Ramos (cell line): Measurements from ENCODE around the gene PARP8.

Experiments used
- in situ Hi-C: fragments of 300-500 bp; cut with MboI; formaldehyde crosslinking; loops from one replicate; pipeline ENCODE4 v1.14.3; 2022; ENCODE audit warnings: low sequenced_read_pairs; ENCODE audit not compliant: unreplicated experiment

The PARP8 gene

GRCh38 chr5:50824109-50824508 is 157.7 kb downstream of the PARP8 start:
- in situ Hi-C loops, result no loop called here

DNA sequence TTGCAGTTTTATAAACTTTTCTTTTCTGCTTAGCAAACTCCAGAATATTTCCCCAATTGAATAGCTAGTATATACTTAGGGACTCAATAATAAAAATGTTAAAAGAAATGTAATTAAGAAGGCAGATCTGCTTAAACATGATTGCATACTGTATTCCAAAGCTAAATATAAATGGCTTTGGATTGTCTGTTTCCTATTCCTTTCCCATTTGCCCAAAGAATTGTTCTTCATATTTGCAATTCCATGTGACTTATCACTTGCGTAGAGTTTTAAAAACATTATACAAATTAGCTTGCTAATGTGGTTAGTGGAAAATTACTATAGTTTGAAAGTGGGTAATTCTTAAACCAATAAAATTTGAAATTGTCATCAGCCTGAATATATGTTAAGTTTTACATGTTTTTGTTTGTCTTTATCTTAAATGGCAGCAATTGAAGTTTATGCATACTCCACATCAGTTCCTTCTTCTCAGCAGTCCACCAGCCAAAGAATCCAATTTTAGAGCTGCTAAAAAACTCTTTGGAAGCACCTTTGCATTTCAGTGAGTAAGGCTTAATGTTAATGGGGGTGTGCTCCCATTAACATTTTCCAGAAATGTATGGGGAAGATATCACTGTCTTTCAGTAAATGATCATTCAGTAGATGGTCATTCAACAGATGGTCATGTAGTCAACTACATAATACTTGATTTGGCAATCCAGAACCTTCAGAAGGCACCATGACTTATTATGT is 161.2 kb downstream of the PARP8 start:
- in situ Hi-C loops, result no loop called here

DNA sequence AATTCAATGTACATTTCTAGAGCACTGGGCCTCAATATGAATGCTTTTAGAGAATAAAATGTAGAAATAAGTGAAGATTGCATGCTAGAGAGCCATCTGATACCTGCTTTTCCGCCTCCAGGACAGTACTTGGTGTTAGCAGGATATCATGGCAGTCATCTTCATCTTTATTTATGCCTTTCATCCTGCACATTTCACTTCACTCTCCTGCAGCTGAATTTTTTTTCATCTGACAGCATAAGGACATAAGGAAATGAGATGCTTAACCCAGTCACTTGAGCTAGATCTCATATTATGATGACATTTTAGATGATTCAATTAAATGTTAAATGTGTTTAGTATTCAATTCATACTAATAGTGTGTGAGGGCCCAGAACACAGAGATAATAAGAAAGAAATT is 162.6 kb downstream of the PARP8 start:
- in situ Hi-C loops, result no loop called here

GRCh38 chr5:50832657-50833284 is 166.3 kb downstream of the PARP8 start:
- in situ Hi-C loops, result no loop called here

DNA sequence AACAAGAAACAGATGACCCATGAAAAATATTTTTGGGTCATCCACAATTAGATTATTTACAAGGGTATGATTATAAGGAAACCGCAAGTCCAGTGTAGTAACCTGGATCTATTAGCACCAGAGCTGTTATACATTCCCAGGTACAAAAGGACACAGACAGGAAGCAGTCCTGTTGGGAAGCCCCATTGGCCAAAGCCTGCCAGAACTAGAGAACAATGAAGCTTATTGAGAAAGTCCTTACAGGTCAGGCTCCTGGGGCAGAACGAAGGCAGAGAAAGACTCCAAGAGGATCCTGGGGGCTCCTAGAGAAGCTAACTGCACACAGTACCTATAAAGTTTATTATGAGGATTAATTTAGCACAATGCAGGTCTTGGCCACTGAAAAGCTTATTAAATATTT is 169.9 kb downstream of the PARP8 start:
- in situ Hi-C loops, result no loop called here

DNA sequence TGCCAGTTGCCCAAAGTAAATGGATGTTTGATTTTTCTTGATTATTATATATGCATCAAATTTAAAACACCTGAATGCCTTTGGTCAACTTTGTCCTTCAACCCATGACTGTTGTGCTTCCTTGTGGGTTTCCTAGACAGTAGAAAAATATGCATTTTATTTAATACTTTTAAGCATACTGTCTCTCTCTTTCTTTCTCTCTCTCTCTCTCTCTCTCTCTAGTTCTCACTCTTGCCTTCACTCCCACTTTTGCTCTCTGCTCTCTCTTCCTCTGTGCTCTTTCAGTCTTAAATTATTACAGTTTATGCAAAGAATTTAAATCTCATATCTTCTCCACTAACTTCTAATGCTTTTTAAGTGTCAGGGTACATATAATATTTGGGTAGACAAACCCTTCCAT is 173.0 kb downstream of the PARP8 start:
- in situ Hi-C loops, result no loop called here

- in situ Hi-C loops, result no loop called here
These were observed 176.7 kb downstream of the PARP8 start for GRCh38 chr5:50843091-50843490.

GRCh38 chr5:50846261-50846660 is 179.8 kb downstream of the PARP8 start:
- in situ Hi-C loops, result no loop called here

DNA sequence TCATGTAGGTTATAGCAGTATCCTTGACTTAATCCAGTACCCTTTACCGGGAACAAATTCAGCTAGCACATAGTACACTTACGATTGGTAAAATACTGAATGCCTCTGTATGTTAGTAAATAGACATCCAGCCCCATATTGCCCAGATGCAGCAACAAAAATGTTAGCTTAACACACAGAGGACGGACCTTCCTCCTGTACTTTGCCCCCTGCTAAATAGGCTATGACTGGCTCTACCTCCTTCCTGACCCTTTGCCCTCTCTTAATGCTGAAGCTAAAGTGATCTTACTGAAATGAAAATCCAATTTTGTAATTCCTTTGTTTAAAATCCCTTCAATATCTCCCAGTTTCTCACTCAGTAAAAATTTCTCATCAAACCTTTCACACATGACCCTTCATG is 183.1 kb downstream of the PARP8 start:
- in situ Hi-C loops, result no loop called here

DNA sequence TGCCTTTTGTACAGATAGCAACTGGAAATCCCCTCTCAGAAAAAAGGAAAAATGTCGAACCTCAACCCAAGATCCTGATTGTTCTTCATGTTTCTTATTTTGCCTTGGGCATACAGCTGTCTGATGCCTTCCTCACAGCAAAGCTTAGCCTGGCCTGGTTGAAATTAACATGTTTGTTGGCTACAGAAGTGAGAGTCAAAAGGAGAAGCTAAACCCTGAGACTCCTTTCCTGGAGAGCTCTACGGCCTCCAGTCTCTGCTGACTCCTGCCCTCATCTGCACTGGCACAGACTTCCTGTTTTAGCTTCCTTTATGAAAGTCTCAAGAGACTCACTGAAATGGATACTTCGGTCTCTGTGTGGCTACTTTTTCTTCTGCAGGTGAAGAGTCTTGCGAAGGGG is 186.7 kb downstream of the PARP8 start:
- in situ Hi-C loops, result no loop called here

- in situ Hi-C loops, result no loop called here
These were observed 187.6 kb downstream of the PARP8 start for GRCh38 chr5:50854082-50854481.

- in situ Hi-C loops, result no loop called here
These were observed 188.6 kb downstream of the PARP8 start for GRCh38 chr5:50855001-50855400.

- in situ Hi-C loops, result no loop called here
These were observed 190.1 kb downstream of the PARP8 start for GRCh38 chr5:50856401-50857119.

DNA sequence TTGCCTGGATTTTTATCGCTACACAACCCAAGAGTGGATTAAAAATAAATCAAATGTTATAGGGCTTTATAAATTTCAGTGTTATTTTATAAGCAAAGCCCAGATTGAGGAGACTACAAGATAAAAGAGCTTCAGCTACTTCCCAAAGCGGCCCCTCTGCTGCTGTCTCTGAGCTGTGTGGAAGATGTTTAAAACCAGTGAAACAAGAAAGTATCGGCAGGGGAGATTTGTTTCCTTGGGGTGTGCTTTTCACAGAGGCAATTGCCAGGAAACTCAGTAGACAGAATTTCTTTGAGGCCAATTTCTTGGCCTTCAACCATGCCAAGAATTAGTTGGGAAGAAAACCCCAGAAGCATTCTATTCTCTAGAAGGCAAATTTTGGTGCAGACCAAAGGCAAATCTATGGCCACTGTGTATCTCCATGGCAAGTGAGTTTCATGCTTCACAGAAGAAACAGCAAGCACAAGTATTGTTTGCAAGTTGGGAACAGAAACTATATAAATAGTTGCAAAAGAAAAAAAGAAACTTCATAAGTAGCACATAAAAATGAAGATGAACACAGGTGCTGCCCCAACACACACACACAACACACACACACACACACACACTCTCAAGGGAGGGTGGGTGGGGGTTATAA is 197.2 kb downstream of the PARP8 start:
- in situ Hi-C loops, result no loop called here

- in situ Hi-C loops, result no loop called here
These were observed 198.0 kb downstream of the PARP8 start for GRCh38 chr5:50864466-50864865.

- in situ Hi-C loops, result no loop called here
These were observed 200.0 kb downstream of the PARP8 start for GRCh38 chr5:50866415-50866814.

- in situ Hi-C loops, result no loop called here
These were observed 200.7 kb downstream of the PARP8 start for GRCh38 chr5:50867140-50867539.

- in situ Hi-C loops, result no loop called here
These were observed 207.3 kb downstream of the PARP8 start for GRCh38 chr5:50873595-50874277.

DNA sequence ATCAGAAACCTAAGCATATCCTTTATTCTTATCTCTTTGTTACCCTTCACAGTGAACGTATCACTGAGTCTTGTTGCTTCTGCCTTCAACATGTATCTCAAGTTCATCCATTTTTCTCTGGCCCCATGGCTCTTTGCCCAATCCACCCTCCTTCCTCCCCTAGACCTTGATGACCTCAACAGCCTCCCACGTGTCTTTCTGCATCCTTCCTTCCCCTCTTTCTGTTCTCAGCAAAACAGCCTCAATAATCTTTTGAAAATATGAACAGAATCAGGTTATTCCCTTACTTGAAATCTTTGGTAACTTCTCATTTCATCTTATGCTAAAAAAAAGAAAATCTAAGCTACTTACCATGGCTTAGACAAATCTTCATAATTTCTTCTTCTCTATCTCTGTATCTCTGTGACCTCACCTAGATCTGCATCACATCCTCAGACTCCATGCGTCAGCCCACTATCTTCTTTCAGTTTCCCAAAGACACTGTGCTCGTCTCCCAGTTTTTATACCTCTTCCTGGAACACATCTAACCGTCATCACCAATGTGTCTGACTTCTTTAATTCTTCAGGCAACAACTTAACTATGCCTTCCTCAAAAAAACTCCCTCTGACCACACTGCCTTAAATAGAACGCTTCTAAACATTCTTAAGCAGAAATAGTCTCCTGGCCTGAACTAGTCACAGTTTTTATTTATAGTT is 208.0 kb downstream of the PARP8 start:
- in situ Hi-C loops, result no loop called here

GRCh38 chr5:50875002-50875344 is 208.5 kb downstream of the PARP8 start:
- in situ Hi-C loops, result no loop called here
